Ovary (tissue), 9 donors: ENCODE results near the gene CDKN1B. TPM values are rescaled to one million over a fixed set of nuclear protein-coding genes. Genes with fewer than 3 reads are reported as not detected.
"Not testable (repeated sequence)": the region's sequence is repeated elsewhere in the genome, so short reads cannot be mapped to it uniquely, and the experiment has no call there.

Experiments used
- DNase-seq, 5 donors: peaks; one replicate each; pipeline ENCODE4 v3.0.0-alpha.2; 2019 to 2020
- H3K27ac ChIP-seq, 2 donors: fragments of 200-600 bp; one replicate each; pipeline versions ENCODE4 v1.5.1 to v1.8.0; 2019 to 2022
- H3K27me3 ChIP-seq: fragments of 200-600 bp; one replicate; pipeline ENCODE4 v1.8.0; 2022
- H3K36me3 ChIP-seq: fragments of 200-600 bp; sonication (generic); one replicate; pipeline ENCODE4 v1.5.1; 2019
- H3K4me1 ChIP-seq: one replicate; pipeline ENCODE4 v1.8.1; 2013; ENCODE audit warnings: mild to moderate bottlenecking, moderate library complexity; ENCODE audit not compliant: insufficient read depth
- H3K4me3 ChIP-seq: fragments of 200-600 bp; sonication (generic); one replicate; pipeline ENCODE4 v1.5.1; 2017
- H3K9me3 ChIP-seq, 2 donors: fragments of 200-600 bp in 1 of 2; sonication (generic) in 1 of 2; one replicate each; pipeline versions ENCODE4 v1.5.1 to v1.8.1; 2013 to 2019; ENCODE audit warnings: mild to moderate bottlenecking in 1 of 2, moderate library complexity in 1 of 2
- EP300 ChIP-seq: sonication (generic); formaldehyde crosslinking; IDR thresholded peaks from one replicate; pipeline ENCODE4 v1.6.1; 2017; ENCODE audit warnings: antibody characterized with exemption
- POLR2A ChIP-seq: fragments of 450-650 bp; IDR thresholded peaks from one replicate; pipeline ENCODE4 v1.6.1; 2017; ENCODE audit warnings: antibody characterized with exemption, mild to moderate bottlenecking, moderate library complexity
- WGBS, 3 donors: extraction: QIAGEN DNeasy Blood & Tissue Kit in 1 of 3; methylation state at CpG; one replicate each; pipeline versions ENCODE4 v1.1.5 to v1.1.7; 2013 to 2017; 5-methylcytosine and 5-hydroxymethylcytosine counted together
- intact Hi-C, 4 donors: fragments of 100-400 bp; cut with DNase I; formaldehyde crosslinking; loops; one replicate each; pipeline versions ENCODE4 v1.11.0 to v1.15.1; 2022 to 2023
- polyA plus RNA-seq, 2 donors: library from polyadenylated mRNA; stranded (reverse); fragments of 200-250 nt in 1 of 2; fragments of 350-450 nt in 1 of 2; fragmentation: Illumina TruSeq in 1 of 2; extraction: RNeasy Lipid Tissue Mini Kit (QIAGEN cat#74804) in 1 of 2; gene quantifications; one replicate each; pipeline ENCODE4 v1.2.3, GENCODE V29; 2013 to 2014
- total RNA-seq, 7 donors: library from RNA; depleted of rRNA in 2 of 7; stranded (reverse); fragments of >200 nt in 2 of 7; fragmentation: NEBNext Ultra II Directional in 3 of 7; extraction: Animal tissue kit (Norgen Biotek cat#: 25700) in 3 of 7; gene quantifications; one replicate each; pipeline versions ENCODE4 v1.1.0 to v1.2.4, GENCODE V29; 2016 to 2023
- TF ChIP-seq, protein P1 (sequence below), 3 donors: fragments of 450-650 bp in 2 of 3; fragments of 200-600 bp in 1 of 3; IDR thresholded peaks; one replicate each; pipeline versions ENCODE4 v1.5.1 to v1.8.0; 2016 to 2022; ENCODE audit warnings: antibody characterized with exemption in 3 of 3, mild to moderate bottlenecking in 1 of 3
- donor health status: DM: no; HTN: no; CAD: no; lungs with moderate emphysema.
- donor health status: DM: no; HTN: no; CAD: no.
- donor health status: Bipolar disorder and iron deficiency.
- donor health status: DM: yes; HTN: yes; CAD: no.
- donor health status: DM: no; HTN: no; CAD: no.
- donor health status: DM: yes; HTN: yes; CAD: no.

Gene CDKN1B
- total and polyA plus RNA-seq, 9 donors: 54.3 to 90.2 (median 75.5) TPM

DNA sequence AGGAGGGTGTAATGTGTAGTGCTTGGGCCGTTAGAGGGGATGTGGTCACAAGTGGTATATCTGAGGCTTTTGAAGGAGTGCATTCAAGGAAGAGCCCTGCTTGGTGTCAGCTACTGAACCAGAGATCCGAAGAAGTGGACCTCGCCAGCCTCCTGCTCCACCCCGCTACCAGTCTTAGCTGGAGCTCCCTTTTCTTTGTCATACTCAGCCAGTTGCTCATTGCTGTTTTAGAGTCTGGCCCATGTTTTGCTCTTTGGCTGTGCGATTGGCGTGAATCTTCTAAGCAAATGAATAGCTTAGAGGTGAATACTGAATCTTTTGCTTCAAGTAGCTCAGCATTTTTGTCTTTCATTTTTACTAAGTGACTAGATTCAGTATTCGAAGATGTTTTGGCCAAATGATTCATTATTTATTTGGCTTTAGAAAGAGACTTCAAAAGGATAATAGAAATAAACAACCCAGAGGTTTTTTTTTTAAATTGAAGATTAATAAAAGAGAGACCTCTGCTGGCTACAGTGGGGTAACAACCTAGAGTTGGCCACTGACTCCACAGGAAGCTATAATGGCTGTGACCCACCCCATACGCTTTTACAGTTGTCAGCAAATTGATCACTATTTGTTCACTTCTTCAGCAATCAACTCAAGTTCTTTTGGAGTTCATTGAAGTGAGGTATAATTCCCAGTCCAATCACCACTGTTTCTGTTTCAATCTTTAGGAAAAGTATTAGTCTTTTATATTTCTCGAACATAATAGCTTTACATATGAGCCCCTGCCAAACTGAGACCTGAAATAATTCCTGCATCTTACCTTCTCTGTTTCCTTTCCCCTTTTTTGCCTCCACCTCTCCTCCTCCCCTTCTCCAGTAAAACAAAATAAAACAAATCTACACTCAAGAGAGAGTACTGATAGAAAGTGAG lies 19.9 kb downstream of the CDKN1B start:
- peak overlapping the region in 1 of 2 donors; percentile 0 for H3K27ac ChIP-seq
- DNase-seq: no peak

DNA sequence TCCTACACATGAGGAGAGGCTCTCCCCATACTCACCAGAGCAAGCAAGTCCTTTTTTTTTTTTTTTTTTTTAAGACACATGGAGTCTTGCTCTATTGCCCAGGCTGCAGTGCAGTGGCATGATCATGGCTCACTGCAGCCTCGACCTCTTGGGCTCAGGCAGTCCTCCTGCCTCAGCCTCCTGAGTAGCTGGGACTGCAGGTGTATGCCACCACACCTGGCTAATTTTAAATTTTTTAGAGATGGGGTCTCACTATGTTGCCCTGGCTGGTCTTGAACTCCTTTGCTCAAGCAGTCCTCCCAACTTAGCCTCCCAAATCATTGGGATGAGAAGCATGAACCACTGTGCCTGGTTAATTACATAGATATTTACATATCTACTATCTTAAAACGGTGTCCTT lies 21.0 kb downstream of the CDKN1B start:
- intact Hi-C loops, H3K4me3 ChIP-seq, H3K36me3 ChIP-seq, DNase-seq, H3K9me3 ChIP-seq, H3K27me3 ChIP-seq, H3K27ac ChIP-seq: not testable (repeated sequence)
- 79 to 83% (median 81%) methylated on average over 2 of the region's 2 CpGs for WGBS, 3 donors
- H3K4me1 ChIP-seq: peaks cover 13% of the 10 kb centered on the region

More for the DNA sequence above, 19.9 kb downstream of the CDKN1B start:
- Histone ChIP-seq H3K36me3 (no peaks in the 10 kb centered on the region), H3K4me1 (peaks cover 13% of the 10 kb centered on the region), H3K4me3 (no peak overlapping the region), H3K27me3 (no peaks in the 10 kb centered on the region), H3K9me3 (no peaks in the 10 kb centered on the region)
- TF ChIP-seq, protein P1, sequence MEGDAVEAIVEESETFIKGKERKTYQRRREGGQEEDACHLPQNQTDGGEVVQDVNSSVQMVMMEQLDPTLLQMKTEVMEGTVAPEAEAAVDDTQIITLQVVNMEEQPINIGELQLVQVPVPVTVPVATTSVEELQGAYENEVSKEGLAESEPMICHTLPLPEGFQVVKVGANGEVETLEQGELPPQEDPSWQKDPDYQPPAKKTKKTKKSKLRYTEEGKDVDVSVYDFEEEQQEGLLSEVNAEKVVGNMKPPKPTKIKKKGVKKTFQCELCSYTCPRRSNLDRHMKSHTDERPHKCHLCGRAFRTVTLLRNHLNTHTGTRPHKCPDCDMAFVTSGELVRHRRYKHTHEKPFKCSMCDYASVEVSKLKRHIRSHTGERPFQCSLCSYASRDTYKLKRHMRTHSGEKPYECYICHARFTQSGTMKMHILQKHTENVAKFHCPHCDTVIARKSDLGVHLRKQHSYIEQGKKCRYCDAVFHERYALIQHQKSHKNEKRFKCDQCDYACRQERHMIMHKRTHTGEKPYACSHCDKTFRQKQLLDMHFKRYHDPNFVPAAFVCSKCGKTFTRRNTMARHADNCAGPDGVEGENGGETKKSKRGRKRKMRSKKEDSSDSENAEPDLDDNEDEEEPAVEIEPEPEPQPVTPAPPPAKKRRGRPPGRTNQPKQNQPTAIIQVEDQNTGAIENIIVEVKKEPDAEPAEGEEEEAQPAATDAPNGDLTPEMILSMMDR (IDR thresholded peaks at IDR 0.05): peak in 2 of 3 donors; percentile 45
- TF ChIP-seq POLR2A: no peak
- 38 to 43% (median 42%) methylated on average over 9 of the region's 9 CpGs for WGBS, 3 donors
- intact Hi-C loops: no loop called here

DNA sequence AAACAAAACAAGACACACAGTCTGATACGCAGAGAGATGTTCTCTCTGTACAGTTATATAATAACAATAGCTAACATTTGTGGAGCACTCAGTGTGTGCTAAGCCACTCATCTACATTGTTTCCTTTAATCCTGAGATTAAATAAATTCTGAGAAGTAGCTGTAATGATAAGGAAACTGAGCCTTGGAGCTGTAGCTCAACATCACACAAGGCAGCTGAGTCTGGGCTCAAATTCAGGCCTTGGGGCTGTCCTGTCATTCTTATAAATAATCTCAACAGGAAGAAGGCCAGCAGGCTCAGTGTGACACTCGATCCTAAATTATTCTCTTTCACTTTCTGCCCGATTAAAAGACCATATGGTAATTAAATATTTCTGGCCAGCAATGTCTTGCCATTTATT lies 24.5 kb downstream of the CDKN1B start:
- WGBS, 3 donors: 7 to 14% (median 9%) methylated on average over 3 of the region's 3 CpGs
- Histone ChIP-seq H3K4me3 (no peak overlapping the region), H3K27ac (peak overlapping the region in 1 of 2 donors; percentile 28), H3K4me1 (peaks cover 2% of the 10 kb centered on the region), H3K27me3 (no peaks in the 10 kb centered on the region), H3K36me3 (no peaks in the 10 kb centered on the region), H3K9me3 (no peaks in the 10 kb centered on the region)
- no peak for DNase-seq
- intact Hi-C loops: no loop called here
- no peak for TF ChIP-seq EP300
- no peak for TF ChIP-seq POLR2A
- TF ChIP-seq, protein P1 (IDR thresholded peaks at IDR 0.05): no peak

DNA sequence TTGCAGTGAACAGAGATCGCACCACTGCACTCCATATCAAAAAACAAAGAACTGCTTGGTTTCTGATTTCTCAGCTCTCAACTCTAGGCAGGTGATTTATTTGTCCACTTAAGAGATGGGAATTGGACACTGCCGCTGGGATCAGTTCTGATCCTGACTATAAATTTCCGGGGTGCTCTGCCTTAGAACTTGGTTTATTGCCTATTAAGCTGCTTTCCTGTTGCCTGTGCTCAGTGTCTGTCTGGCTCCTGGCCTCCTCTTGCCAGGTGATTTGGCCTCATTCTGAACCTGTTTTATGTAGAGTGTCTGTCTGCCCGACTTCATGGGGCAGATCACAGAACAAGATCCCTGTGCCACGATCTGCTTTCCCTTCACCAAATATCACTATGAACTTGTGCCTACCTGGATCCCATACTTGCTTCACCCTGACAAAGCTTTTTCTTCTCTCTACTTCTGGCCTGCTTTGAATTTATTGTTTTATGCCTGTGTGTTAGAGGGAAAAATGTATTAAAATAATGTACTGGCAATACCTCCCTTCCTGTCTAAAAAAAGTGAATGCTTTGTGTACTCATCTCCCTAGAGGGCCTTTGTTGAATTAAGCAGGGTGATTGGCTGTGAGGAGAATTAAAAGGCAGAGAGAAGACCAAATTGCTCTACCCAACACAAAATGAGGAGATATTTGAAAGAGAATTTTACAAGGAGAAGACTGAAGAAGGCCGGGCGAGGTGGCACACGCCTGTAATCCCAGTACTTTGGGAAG lies 27.6 kb downstream of the CDKN1B start:
- Histone ChIP-seq H3K4me3 (no peak overlapping the region), H3K4me1 (peaks cover 6% of the 10 kb centered on the region), H3K27me3 (no peaks in the 10 kb centered on the region), H3K27ac (no peak overlapping the region), H3K36me3 (no peaks in the 10 kb centered on the region), H3K9me3 (no peaks in the 10 kb centered on the region)
- no peak for DNase-seq
- TF ChIP-seq, protein P1 (IDR thresholded peaks at IDR 0.05): no peak
- TF ChIP-seq POLR2A: no peak
- TF ChIP-seq EP300: no peak
- intact Hi-C loops: no loop called here
- 84 to 93% (median 93%) methylated on average over 8 of the region's 8 CpGs for WGBS, 3 donors
